HCT116 (cell line): ENCODE data around the gene SPOPL. TPM values are rescaled to one million over a fixed set of nuclear protein-coding genes. Genes with fewer than 3 reads are reported as not detected.

Experiments used
- ATAC-seq: fragments of 200-7000 bp; cut with Tn5 transposase; 2 replicates; pipeline ENCODE4 v1.9.1; 2020; ENCODE audit warnings: mild to moderate bottlenecking, moderate library complexity
- BruUV-seq: library from RNA; stranded (reverse); fragments of 400-500 nt; replicated peaks from 2 replicates; lab custom pipeline; 2021; lab: Mats Ljungman, UMichigan
- CTCF ChIA-PET: fragments of 300-600 bp; sonication (Branson Sonifier 250); formaldehyde crosslinking; loops from one replicate; lab custom pipeline; 2021; ENCODE audit warnings: antibody characterized with exemption; lab: Charles Lee
- POLR2A ChIA-PET: fragments of 300-600, 350-600 bp; sonication (Branson Sonifier 250); formaldehyde crosslinking; loops from one replicate; lab custom pipeline; 2021; ENCODE audit warnings: antibody characterized with exemption; lab: Charles Lee
- RAD21 ChIA-PET, 2 experiments: fragments of 300-600 bp; sonication (Branson Sonifier 250); formaldehyde crosslinking; loops; one replicate each; lab custom pipeline; 2023; ENCODE audit warnings: low total read pairs in 2 of 2; ENCODE audit not compliant: uncharacterized antibody in 2 of 2, unreplicated experiment in 2 of 2, low non-redundant PET in 1 of 2; lab: Charles Lee
- DNase-seq: peaks from one replicate; pipeline ENCODE4 v3.0.0-alpha.2; 2010; ENCODE audit warnings: low read depth, low spot score
- H2AFZ ChIP-seq: fragments of 200-600 bp; shearing (Covaris generic), sonication (generic); 2 replicates; pipeline ENCODE4 v1.6.1; 2017; ENCODE audit warnings: low read depth, mixed run types, mixed read lengths, antibody characterized with exemption, low read length; ENCODE audit not compliant: poor library complexity, severe bottlenecking
- H3K27ac ChIP-seq: 2 replicates; pipeline ENCODE4 v1.5.1; 2012; ENCODE audit warnings: low read depth, low read length
- H3K27me3 ChIP-seq: fragments of 200-600 bp; sonication (generic); 2 replicates; pipeline ENCODE4 v1.6.1; 2016; ENCODE audit warnings: mixed run types, low read length, mixed read lengths; ENCODE audit not compliant: insufficient read depth
- H3K36me3 ChIP-seq, 2 experiments: fragments of 200-500 bp in 1 of 2; fragments of 200-600 bp in 1 of 2; sonication (Bioruptor generic) in 1 of 2; sonication (generic) in 1 of 2; 2 replicates each; pipeline versions ENCODE4 v1.5.1 to v1.6.1; 2014 to 2016; ENCODE audit warnings: low read length in 2 of 2, inconsistent platforms in 1 of 2, mixed read lengths in 1 of 2, mixed run types in 1 of 2; ENCODE audit not compliant: insufficient read depth in 2 of 2, control insufficient read depth in 1 of 2
- H3K4me1 ChIP-seq, 2 experiments: fragments of 200-600 bp in 1 of 2; sonication (generic) in 1 of 2; 2 replicates each; pipeline versions ENCODE4 v1.5.1 to v1.6.1; 2012 to 2017; ENCODE audit warnings: low read length in 2 of 2, inconsistent platforms in 1 of 2, mild to moderate bottlenecking in 1 of 2, mixed read lengths in 1 of 2, mixed run types in 1 of 2, moderate library complexity in 1 of 2; ENCODE audit not compliant: insufficient read depth in 2 of 2, control insufficient read depth in 1 of 2
- H3K4me2 ChIP-seq: fragments of 200-600 bp; sonication (generic); 2 replicates; pipeline ENCODE4 v1.6.1; 2017; ENCODE audit warnings: mixed run types, low read length, mixed read lengths
- H3K4me3 ChIP-seq, 2 experiments: fragments of 200-600 bp in 1 of 2; sonication (generic) in 1 of 2; replicated peaks in 1 of 2; 2 replicates each; pipeline ENCODE4 v1.5.1; 2011 to 2016; ENCODE audit warnings: low read length in 2 of 2, control low read depth in 1 of 2, low read depth in 1 of 2, mild to moderate bottlenecking in 1 of 2, mixed read lengths in 1 of 2, mixed run types in 1 of 2
- H3K79me2 ChIP-seq: fragments of 200-600 bp; sonication (generic); 2 replicates; pipeline ENCODE4 v1.6.1; 2017; ENCODE audit warnings: mild to moderate bottlenecking, mixed run types, low read length, moderate library complexity, mixed read lengths; ENCODE audit not compliant: insufficient read depth
- H3K9ac ChIP-seq: fragments of 200-600 bp; sonication (generic); 2 replicates; pipeline ENCODE4 v1.6.1; 2016; ENCODE audit warnings: low read length, mixed read lengths
- H3K9me2 ChIP-seq: fragments of 200-600 bp; sonication (generic), shearing (Covaris generic); 2 replicates; pipeline ENCODE4 v1.6.1; 2017; ENCODE audit warnings: mixed run types, mild to moderate bottlenecking, moderate library complexity; ENCODE audit not compliant: insufficient read depth
- H3K9me3 ChIP-seq, 2 experiments: fragments of 200-500 bp in 1 of 2; fragments of 200-600 bp in 1 of 2; sonication (Bioruptor generic) in 1 of 2; sonication (generic) in 1 of 2; 2 replicates each; pipeline ENCODE4 v1.6.1; 2014 to 2017; ENCODE audit warnings: low read length in 2 of 2, mixed read lengths in 2 of 2, inconsistent platforms in 1 of 2, low read depth in 1 of 2, mild to moderate bottlenecking in 1 of 2, mixed run types in 1 of 2, moderate library complexity in 1 of 2; ENCODE audit not compliant: control insufficient read depth in 1 of 2, insufficient read depth in 1 of 2
- H4K20me1 ChIP-seq: fragments of 200-600 bp; sonication (generic), shearing (Covaris generic); 2 replicates; pipeline ENCODE4 v1.6.1; 2017; ENCODE audit warnings: mixed run types, mild to moderate bottlenecking, moderate library complexity; ENCODE audit not compliant: insufficient read depth
- CEBPB ChIP-seq: IDR thresholded peaks from 2 replicates; pipeline ENCODE4 v1.6.1; 2012; ENCODE audit warnings: low read depth
- EGR1 ChIP-seq: IDR thresholded peaks from 2 replicates; pipeline ENCODE4 v1.6.1; 2012; ENCODE audit warnings: low read depth
- ELF1 ChIP-seq: IDR thresholded peaks from 2 replicates; pipeline ENCODE4 v1.6.1; 2012; ENCODE audit warnings: low read depth, borderline replicate concordance
- EZH2 ChIP-seq: fragments of 200-600 bp; sonication (generic); IDR thresholded peaks from 2 replicates; pipeline ENCODE4 v1.6.1; 2017; ENCODE audit warnings: antibody characterized with exemption, mixed run types
- FOSL1 ChIP-seq: IDR thresholded peaks from 2 replicates; pipeline ENCODE4 v1.6.1; 2012; ENCODE audit warnings: low read depth
- JUND ChIP-seq: IDR thresholded peaks from 2 replicates; pipeline ENCODE4 v1.6.1; 2012
- POLR2AphosphoS5 ChIP-seq: IDR thresholded peaks from 2 replicates; pipeline ENCODE4 v1.6.1; 2011; ENCODE audit warnings: mild to moderate bottlenecking, low read depth, low read length, moderate library complexity
- RAD21 ChIP-seq: IDR thresholded peaks from 2 replicates; pipeline ENCODE4 v1.6.1; 2012; ENCODE audit warnings: low read depth, mild to moderate bottlenecking
- SIN3A ChIP-seq: IDR thresholded peaks from 2 replicates; pipeline ENCODE4 v1.6.1; 2012; ENCODE audit warnings: low read depth
- SRF ChIP-seq: IDR thresholded peaks from 2 replicates; pipeline ENCODE4 v1.6.1; 2012; ENCODE audit warnings: low read depth
- TCF7L2 ChIP-seq: IDR thresholded peaks from 2 replicates; pipeline ENCODE4 v1.7.0; 2011; ENCODE audit warnings: borderline replicate concordance, inconsistent platforms; ENCODE audit not compliant: insufficient read depth, insufficient read length; ENCODE audit errors: extremely low read depth
- YY1 ChIP-seq: IDR thresholded peaks from 2 replicates; pipeline ENCODE4 v1.6.1; 2011; ENCODE audit warnings: low read length, low read depth, moderate library complexity, mild to moderate bottlenecking; ENCODE audit not compliant: insufficient replicate concordance; ENCODE audit errors: extremely low read depth
- ZNF274 ChIP-seq: fragments of 200-500 bp; sonication (Bioruptor generic); IDR thresholded peaks from 2 replicates; pipeline ENCODE4 v1.6.1; 2014; ENCODE audit warnings: mild to moderate bottlenecking, low read depth, low read length, inconsistent platforms
- intact Hi-C: fragments of 100-400 bp; cut with micrococcal nuclease; formaldehyde crosslinking; loops from 2 replicates; pipeline ENCODE4 v1.10.0; 2022
- total RNA-seq: library from RNA; stranded (reverse); gene quantifications from one replicate; pipeline ENCODE4 v1.2.1, GENCODE V29; 2021; ENCODE audit not compliant: unreplicated experiment
- TF ChIP-seq, protein P1 (sequence below): IDR thresholded peaks from 2 replicates; pipeline ENCODE4 v1.6.1; 2012
- TF ChIP-seq, protein P2 (sequence below): IDR thresholded peaks from 2 replicates; pipeline ENCODE4 v1.6.1; 2012; ENCODE audit warnings: low read depth
- TF ChIP-seq, protein P3 (sequence below): IDR thresholded peaks from 2 replicates; pipeline ENCODE4 v1.6.1; 2012
- TF ChIP-seq, protein P4 (sequence below), 3 experiments: fragments of 200-600 bp in 1 of 3; sonication (generic) in 1 of 3; IDR thresholded peaks in 2 of 3; conservative IDR thresholded peaks in 1 of 3; 2 replicates each; pipeline ENCODE4 v1.5.1; 2012 to 2017; ENCODE audit warnings: low read depth in 2 of 3, low read length in 2 of 3, antibody characterized with exemption in 1 of 3, borderline replicate concordance in 1 of 3, control low read depth in 1 of 3, mild to moderate bottlenecking in 1 of 3, mixed read lengths in 1 of 3, mixed run types in 1 of 3, moderate library complexity in 1 of 3; ENCODE audit not compliant: insufficient read depth in 1 of 3
- TF ChIP-seq, protein P5 (sequence below): IDR thresholded peaks from 2 replicates; pipeline ENCODE4 v1.6.1; 2011; ENCODE audit warnings: mild to moderate bottlenecking, low read length, moderate library complexity; ENCODE audit not compliant: insufficient replicate concordance; ENCODE audit errors: extremely low read depth

Gene SPOPL
- total RNA-seq, 1 experiment from 2014 or later: 48.3 TPM

DNA sequence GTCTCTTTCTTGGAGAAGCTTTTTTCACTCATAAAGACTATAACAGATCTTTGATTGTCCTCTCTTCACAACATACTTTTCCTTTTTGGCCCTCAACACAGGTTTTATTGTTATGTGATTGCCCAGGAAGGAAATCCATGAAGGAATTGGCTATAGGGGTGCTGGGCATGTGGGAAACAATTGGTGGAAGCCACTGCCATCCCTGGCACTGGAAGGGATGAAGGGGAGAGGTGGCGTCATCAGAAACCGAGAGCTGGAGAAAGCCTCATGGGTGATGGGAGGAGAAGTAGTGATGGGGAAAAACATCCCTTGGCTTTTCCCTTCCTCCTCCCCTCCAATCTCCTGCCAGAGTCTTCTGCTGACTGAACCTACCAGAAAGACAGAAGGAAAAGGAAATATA lies 106.2 kb downstream of the SPOPL start (continued):
- TF ChIP-seq SIN3A: no peak
- TF ChIP-seq JUND: no peak
- TF ChIP-seq YY1: no peak
- TF ChIP-seq, protein P1, sequence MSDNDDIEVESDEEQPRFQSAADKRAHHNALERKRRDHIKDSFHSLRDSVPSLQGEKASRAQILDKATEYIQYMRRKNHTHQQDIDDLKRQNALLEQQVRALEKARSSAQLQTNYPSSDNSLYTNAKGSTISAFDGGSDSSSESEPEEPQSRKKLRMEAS: no peak
- TF ChIP-seq ELF1: no peak
- TF ChIP-seq EZH2: no peak
- no peak for TF ChIP-seq TCF7L2
- TF ChIP-seq, all 23 proteins: peak for 0

DNA sequence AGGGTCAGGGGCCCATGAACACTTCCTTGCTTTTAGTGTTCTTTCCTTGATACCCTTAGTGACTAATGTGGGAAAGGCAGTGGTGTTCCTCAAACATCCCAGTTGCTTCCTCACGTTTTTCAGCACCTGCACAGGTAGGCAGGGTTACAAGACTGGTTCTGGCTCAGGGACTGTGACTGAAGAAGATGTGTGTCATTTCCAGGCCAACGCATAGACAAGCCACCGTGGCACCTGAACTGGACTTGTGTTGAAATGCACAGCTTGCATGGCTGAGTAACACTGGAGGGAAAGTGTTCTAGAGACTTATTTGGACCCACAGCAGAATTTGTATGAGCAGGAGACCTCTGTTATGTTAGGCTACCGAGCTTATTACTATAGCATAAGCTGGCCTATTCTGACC lies 107.9 kb downstream of the SPOPL start:
- CTCF ChIA-PET: no interaction called here
- no peak for ATAC-seq
- intact Hi-C loops: no loop called here
- no peaks in the 10 kb centered on the region for H3K27me3 ChIP-seq
- DNase-seq: no peak
- POLR2A ChIA-PET: interaction anchor here (0.5 kb wide), 1 partner anchor 118 kb away, joined by 3 read pairs; no protein-coding TSS in a partner anchor
- no peaks in the 10 kb centered on the region for H3K36me3 ChIP-seq
- no peak overlapping the region for H3K27ac ChIP-seq
- no TSS peak for BruUV-seq
- H3K4me3 ChIP-seq: no peak overlapping the region
- no peaks in the 10 kb centered on the region for H4K20me1 ChIP-seq
- no peaks in the 10 kb centered on the region for H3K79me2 ChIP-seq
- RAD21 ChIA-PET: no interaction called here
- H3K4me2 ChIP-seq: no peak overlapping the region
- no peak overlapping the region for H2AFZ ChIP-seq
- no peak overlapping the region for H3K9ac ChIP-seq
- H3K9me3 ChIP-seq: no peaks in the 10 kb centered on the region
- H3K4me1 ChIP-seq: no peaks in the 10 kb centered on the region
- no peaks in the 10 kb centered on the region for H3K9me2 ChIP-seq
- TF ChIP-seq EZH2 (no peak), RAD21 (no peak), YY1 (no peak), TCF7L2 (no peak), FOSL1 (no peak), EGR1 (no peak), JUND (no peak), ELF1 (no peak), POLR2AphosphoS5 (no peak), SRF (no peak), ZNF274 (no peak), CEBPB (no peak)
- TF ChIP-seq, protein P2, sequence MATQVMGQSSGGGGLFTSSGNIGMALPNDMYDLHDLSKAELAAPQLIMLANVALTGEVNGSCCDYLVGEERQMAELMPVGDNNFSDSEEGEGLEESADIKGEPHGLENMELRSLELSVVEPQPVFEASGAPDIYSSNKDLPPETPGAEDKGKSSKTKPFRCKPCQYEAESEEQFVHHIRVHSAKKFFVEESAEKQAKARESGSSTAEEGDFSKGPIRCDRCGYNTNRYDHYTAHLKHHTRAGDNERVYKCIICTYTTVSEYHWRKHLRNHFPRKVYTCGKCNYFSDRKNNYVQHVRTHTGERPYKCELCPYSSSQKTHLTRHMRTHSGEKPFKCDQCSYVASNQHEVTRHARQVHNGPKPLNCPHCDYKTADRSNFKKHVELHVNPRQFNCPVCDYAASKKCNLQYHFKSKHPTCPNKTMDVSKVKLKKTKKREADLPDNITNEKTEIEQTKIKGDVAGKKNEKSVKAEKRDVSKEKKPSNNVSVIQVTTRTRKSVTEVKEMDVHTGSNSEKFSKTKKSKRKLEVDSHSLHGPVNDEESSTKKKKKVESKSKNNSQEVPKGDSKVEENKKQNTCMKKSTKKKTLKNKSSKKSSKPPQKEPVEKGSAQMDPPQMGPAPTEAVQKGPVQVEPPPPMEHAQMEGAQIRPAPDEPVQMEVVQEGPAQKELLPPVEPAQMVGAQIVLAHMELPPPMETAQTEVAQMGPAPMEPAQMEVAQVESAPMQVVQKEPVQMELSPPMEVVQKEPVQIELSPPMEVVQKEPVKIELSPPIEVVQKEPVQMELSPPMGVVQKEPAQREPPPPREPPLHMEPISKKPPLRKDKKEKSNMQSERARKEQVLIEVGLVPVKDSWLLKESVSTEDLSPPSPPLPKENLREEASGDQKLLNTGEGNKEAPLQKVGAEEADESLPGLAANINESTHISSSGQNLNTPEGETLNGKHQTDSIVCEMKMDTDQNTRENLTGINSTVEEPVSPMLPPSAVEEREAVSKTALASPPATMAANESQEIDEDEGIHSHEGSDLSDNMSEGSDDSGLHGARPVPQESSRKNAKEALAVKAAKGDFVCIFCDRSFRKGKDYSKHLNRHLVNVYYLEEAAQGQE: no peak
- TF ChIP-seq, protein P3, sequence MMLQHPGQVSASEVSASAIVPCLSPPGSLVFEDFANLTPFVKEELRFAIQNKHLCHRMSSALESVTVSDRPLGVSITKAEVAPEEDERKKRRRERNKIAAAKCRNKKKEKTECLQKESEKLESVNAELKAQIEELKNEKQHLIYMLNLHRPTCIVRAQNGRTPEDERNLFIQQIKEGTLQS: no peak
- TF ChIP-seq, protein P4, sequence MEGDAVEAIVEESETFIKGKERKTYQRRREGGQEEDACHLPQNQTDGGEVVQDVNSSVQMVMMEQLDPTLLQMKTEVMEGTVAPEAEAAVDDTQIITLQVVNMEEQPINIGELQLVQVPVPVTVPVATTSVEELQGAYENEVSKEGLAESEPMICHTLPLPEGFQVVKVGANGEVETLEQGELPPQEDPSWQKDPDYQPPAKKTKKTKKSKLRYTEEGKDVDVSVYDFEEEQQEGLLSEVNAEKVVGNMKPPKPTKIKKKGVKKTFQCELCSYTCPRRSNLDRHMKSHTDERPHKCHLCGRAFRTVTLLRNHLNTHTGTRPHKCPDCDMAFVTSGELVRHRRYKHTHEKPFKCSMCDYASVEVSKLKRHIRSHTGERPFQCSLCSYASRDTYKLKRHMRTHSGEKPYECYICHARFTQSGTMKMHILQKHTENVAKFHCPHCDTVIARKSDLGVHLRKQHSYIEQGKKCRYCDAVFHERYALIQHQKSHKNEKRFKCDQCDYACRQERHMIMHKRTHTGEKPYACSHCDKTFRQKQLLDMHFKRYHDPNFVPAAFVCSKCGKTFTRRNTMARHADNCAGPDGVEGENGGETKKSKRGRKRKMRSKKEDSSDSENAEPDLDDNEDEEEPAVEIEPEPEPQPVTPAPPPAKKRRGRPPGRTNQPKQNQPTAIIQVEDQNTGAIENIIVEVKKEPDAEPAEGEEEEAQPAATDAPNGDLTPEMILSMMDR (IDR thresholded peaks at IDR 0.05 in 2 of 3, conservative IDR thresholded peaks at IDR 0.05 in 1 of 3; ENCODE audit: borderline replicate concordance in 1 of 3, insufficient read depth in 1 of 3, low read depth in 2 of 3, low read length in 2 of 3): no peak
- TF ChIP-seq, protein P5, sequence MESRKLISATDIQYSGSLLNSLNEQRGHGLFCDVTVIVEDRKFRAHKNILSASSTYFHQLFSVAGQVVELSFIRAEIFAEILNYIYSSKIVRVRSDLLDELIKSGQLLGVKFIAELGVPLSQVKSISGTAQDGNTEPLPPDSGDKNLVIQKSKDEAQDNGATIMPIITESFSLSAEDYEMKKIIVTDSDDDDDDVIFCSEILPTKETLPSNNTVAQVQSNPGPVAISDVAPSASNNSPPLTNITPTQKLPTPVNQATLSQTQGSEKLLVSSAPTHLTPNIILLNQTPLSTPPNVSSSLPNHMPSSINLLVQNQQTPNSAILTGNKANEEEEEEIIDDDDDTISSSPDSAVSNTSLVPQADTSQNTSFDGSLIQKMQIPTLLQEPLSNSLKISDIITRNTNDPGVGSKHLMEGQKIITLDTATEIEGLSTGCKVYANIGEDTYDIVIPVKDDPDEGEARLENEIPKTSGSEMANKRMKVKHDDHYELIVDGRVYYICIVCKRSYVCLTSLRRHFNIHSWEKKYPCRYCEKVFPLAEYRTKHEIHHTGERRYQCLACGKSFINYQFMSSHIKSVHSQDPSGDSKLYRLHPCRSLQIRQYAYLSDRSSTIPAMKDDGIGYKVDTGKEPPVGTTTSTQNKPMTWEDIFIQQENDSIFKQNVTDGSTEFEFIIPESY: no peak
